Measurements from ENCODE around the gene ADM. TPM values are rescaled to one million over a fixed set of nuclear protein-coding genes. Genes with fewer than 3 reads are reported as not detected.

Gene ADM, protein sequence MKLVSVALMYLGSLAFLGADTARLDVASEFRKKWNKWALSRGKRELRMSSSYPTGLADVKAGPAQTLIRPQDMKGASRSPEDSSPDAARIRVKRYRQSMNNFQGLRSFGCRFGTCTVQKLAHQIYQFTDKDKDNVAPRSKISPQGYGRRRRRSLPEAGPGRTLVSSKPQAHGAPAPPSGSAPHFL
- 104 and 126 TPM in 2 replicates for total RNA-seq

GRCh38 chr11:10304495-10305261, at the start of gene ADM:
TSS of gene ADM (plus strand) at chr11:10305073. CDS start at chr11:10305701, 628 bp downstream.

GRCh38 chr11:10293423-10294289, 11.2 kb upstream of the ADM start, which contains the start of gene SBF2:
TSS of gene SBF2 (minus strand) at chr11:10294219. CDS start at chr11:10294069, 150 bp downstream.

Other genes with a start within 250 kb of the ADM start
- gene SBF2, start 10.9 kb upstream of the ADM start, total RNA-seq, result 23.6 and 31.2 TPM in 2 replicates
- 0.46 and 0.97 TPM in 2 replicates for gene AMPD3, start 150.2 kb downstream of the ADM start, total RNA-seq
- 27.0 and 34.8 TPM in 2 replicates for gene RNF141, start 236.1 kb downstream of the ADM start, total RNA-seq

Data from epithelial cell of umbilical artery (primary cell).